OCI-LY3 (cell line): ENCODE measurements around the gene DHX36.

ENCODE experiments used
- CTCF ChIP-seq: fragments of 200-600, 300-600 bp; sonication (generic); IDR thresholded peaks from 2 replicates; pipeline ENCODE4 v1.5.1; 2014; ENCODE audit warnings: antibody characterized with exemption, low read length, low read depth
- EZH2phosphoT487 ChIP-seq: fragments of 200-600 bp; shearing (Covaris generic); IDR thresholded peaks from 2 replicates; pipeline ENCODE4 v1.6.1; 2018; ENCODE audit warnings: antibody characterized with exemption, mixed run types, low read depth

- no peak for TF ChIP-seq CTCF
- TF ChIP-seq EZH2phosphoT487: no peak
Observed at GRCh38 chr3:154223519-154223918, 100.8 kb downstream of the DHX36 start.
